K562 (cell line): ENCODE results near the gene TYW1.
"Not testable (repeated sequence)": the region's sequence is repeated elsewhere in the genome, so short reads cannot be mapped to it uniquely, and the experiment has no call there.

Source experiments
- ESRRA ChIP-seq: fragments of 450-650 bp; IDR thresholded peaks from 2 replicates; pipeline ENCODE4 v1.6.1; 2014; ENCODE audit warnings: low read depth, mild to moderate bottlenecking, moderate library complexity, borderline replicate concordance
- MCM7 ChIP-seq, 2 experiments: fragments of 450-650 bp; IDR thresholded peaks; 2 replicates each; pipeline ENCODE4 v1.6.1; 2016 to 2018
- NR3C1 ChIP-seq: sonication (generic); formaldehyde crosslinking; IDR thresholded peaks from 2 replicates; pipeline ENCODE4 v1.8.1; 2022; ENCODE audit warnings: missing genetic modification reagents
- POLR2A ChIP-seq: fragments of 450-650 bp; conservative IDR thresholded peaks from 2 replicates; pipeline ENCODE4 v1.6.1; 2016
- POLR2AphosphoS2 ChIP-seq: IDR thresholded peaks from 2 replicates; pipeline ENCODE4 v1.6.1; 2012; ENCODE audit warnings: low read length, improper control_type of control experiment
- ZNF785 ChIP-seq: fragments of 250-450 bp; sonication (Bioruptor Pico); IDR thresholded peaks from 2 replicates; pipeline ENCODE4 v1.4.0; 2020; ENCODE audit warnings: mild to moderate bottlenecking

GRCh38 chr7:67135617-67136486 lies 139.2 kb downstream of the TYW1 start:
- TF ChIP-seq ESRRA; NR3C1 (CRISPR knock-in tag); MCM7 (IDR thresholded peaks at IDR 0.05); POLR2A; ZNF785; POLR2AphosphoS2: not testable (repeated sequence)
